ENCODE results near the gene ZNF385B.
"Not testable (repeated sequence)": the region's sequence is repeated elsewhere in the genome, so short reads cannot be mapped to it uniquely, and the experiment has no call there.

Gene ZNF385B

GRCh38 chr2:179467960-179468359, 393.5 kb downstream of the ZNF385B start:
- no peak for DNase-seq

- no peak for DNase-seq
Observed at GRCh38 chr2:179467111-179467510, 394.3 kb downstream of the ZNF385B start.

GRCh38 chr2:179461420-179461819, 400.0 kb downstream of the ZNF385B start:
- DNase-seq: no peak

- DNase-seq: no peak
Observed at GRCh38 chr2:179460181-179460929, 401.1 kb downstream of the ZNF385B start.

- DNase-seq: not testable (repeated sequence)
Observed at GRCh38 chr2:179458113-179458512, 403.3 kb downstream of the ZNF385B start.

GRCh38 chr2:179455824-179456223, 405.6 kb downstream of the ZNF385B start:
- DNase-seq: no peak

- no peak for DNase-seq
Observed at GRCh38 chr2:179455172-179455524, 406.3 kb downstream of the ZNF385B start.

GRCh38 chr2:179454443-179455171, 406.8 kb downstream of the ZNF385B start:
- DNase-seq: no peak

- no peak for DNase-seq
Observed at GRCh38 chr2:179449010-179449409, 412.4 kb downstream of the ZNF385B start.

GRCh38 chr2:179447839-179448447, 413.5 kb downstream of the ZNF385B start:
- no peak for DNase-seq

- DNase-seq: no peak
Observed at GRCh38 chr2:179447421-179447820, 414.0 kb downstream of the ZNF385B start.

- no peak for DNase-seq
Observed at GRCh38 chr2:179446476-179447141, 414.8 kb downstream of the ZNF385B start.

GRCh38 chr2:179444056-179444455, 417.4 kb downstream of the ZNF385B start:
- no peak for DNase-seq

- no peak for DNase-seq
Observed at GRCh38 chr2:179443180-179443579, 418.2 kb downstream of the ZNF385B start.

- no peak for DNase-seq
Observed at GRCh38 chr2:179442206-179442605, 419.2 kb downstream of the ZNF385B start.

- no peak for DNase-seq
Observed at GRCh38 chr2:179441551-179441950, 419.9 kb downstream of the ZNF385B start.

GRCh38 chr2:179440642-179441251, 420.7 kb downstream of the ZNF385B start:
- DNase-seq: no peak

GRCh38 chr2:179438654-179439053, 422.8 kb downstream of the ZNF385B start:
- DNase-seq: no peak

GRCh38 chr2:179437430-179437829, 424.0 kb downstream of the ZNF385B start:
- DNase-seq: no peak

- DNase-seq: no peak
Observed at GRCh38 chr2:179435566-179435965, 425.8 kb downstream of the ZNF385B start.

GRCh38 chr2:179435000-179435399, 426.4 kb downstream of the ZNF385B start:
- DNase-seq: no peak

- no peak for DNase-seq
Observed at GRCh38 chr2:179434357-179434756, 427.1 kb downstream of the ZNF385B start.

GRCh38 chr2:179432751-179433150, 428.7 kb downstream of the ZNF385B start:
- no peak for DNase-seq
